Psoas muscle (tissue), 8 donors: ENCODE data around the gene SYNDIG1. TPM values are rescaled to one million over a fixed set of nuclear protein-coding genes. Genes with fewer than 3 reads are reported as not detected.

ENCODE experiments used
- ATAC-seq, 4 donors: fragments of 200-7000 bp; cut with Tn5 transposase; one replicate each; pipeline ENCODE4 v1.9.1; 2020; ENCODE audit warnings: moderate library complexity in 3 of 4, mild to moderate bottlenecking in 2 of 4
- DNase-seq, 2 donors: peaks; one replicate each; pipeline ENCODE4 v3.0.0-alpha.2; 2020
- H3K27ac ChIP-seq: fragments of 200-600 bp; one replicate; pipeline ENCODE4 v1.8.0; 2022
- H3K27me3 ChIP-seq, 3 donors: fragments of 200-600 bp in 1 of 3; one replicate each; pipeline versions ENCODE4 v1.6.1 to v1.8.0; 2013 to 2022; ENCODE audit warnings: low read length in 2 of 3, mild to moderate bottlenecking in 2 of 3, moderate library complexity in 1 of 3; ENCODE audit not compliant: insufficient read depth in 3 of 3
- H3K36me3 ChIP-seq, 2 donors: fragments of 200-600 bp in 1 of 2; one replicate each; pipeline versions ENCODE4 v1.6.1 to v1.8.0; 2013 to 2022; ENCODE audit warnings: low read depth in 1 of 2, mild to moderate bottlenecking in 1 of 2, moderate library complexity in 1 of 2; ENCODE audit not compliant: insufficient read depth in 1 of 2
- H3K4me1 ChIP-seq: fragments of 200-600 bp; one replicate; pipeline ENCODE4 v1.8.0; 2022
- H3K4me3 ChIP-seq: fragments of 200-600 bp; one replicate; pipeline ENCODE4 v1.8.0; 2022; ENCODE audit warnings: mild to moderate bottlenecking
- H3K9me3 ChIP-seq: fragments of 200-600 bp; one replicate; pipeline ENCODE4 v1.8.0; 2022
- WGBS, 3 donors: extraction: QIAGEN DNeasy Blood & Tissue Kit; methylation state at CpG; one replicate each; pipeline versions ENCODE4 v1.1.6 to v1.1.7; 2013; 5-methylcytosine and 5-hydroxymethylcytosine counted together
- intact Hi-C, 2 donors: fragments of 100-400 bp; cut with DNase I; formaldehyde crosslinking; loops; one replicate each; pipeline versions ENCODE4 v1.11.0 to v1.14.2; 2022
- polyA plus RNA-seq, 3 donors: library from polyadenylated mRNA; stranded (reverse); fragments of 200-250 nt; gene quantifications; one replicate each; pipeline ENCODE4 v1.2.3, GENCODE V29; 2013
- total RNA-seq, 4 donors: library from RNA; stranded (reverse); fragmentation: NEBNext Ultra II Directional in 2 of 4; extraction: Animal tissue kit (Norgen Biotek cat#: 25700) in 2 of 4; gene quantifications; one replicate each; pipeline versions ENCODE4 v1.2.1 to v1.2.4, GENCODE V29; 2021 to 2023
- TF ChIP-seq, protein P1 (sequence below): fragments of 200-600 bp; IDR thresholded peaks from one replicate; pipeline ENCODE4 v1.8.0; 2022; ENCODE audit warnings: antibody characterized with exemption
- donor health status: healthy with polysubstance abuse.
- donor health status: DM: no; HTN: no; CAD: no; lungs with moderate emphysema.
- donor health status: Bipolar disorder and iron deficiency.
- donor health status: healthy.
- donor health status: DM: yes; HTN: yes; CAD: no.
- donor health status: DM: no; HTN: no; CAD: no.
- donor health status: DM: no; HTN: no; CAD: no.
- donor health status: DM: yes; HTN: yes; CAD: no.

The SYNDIG1 gene
- total and polyA plus RNA-seq, 7 donors = 0.03 to 0.10 TPM; not detected in 5

DNA sequence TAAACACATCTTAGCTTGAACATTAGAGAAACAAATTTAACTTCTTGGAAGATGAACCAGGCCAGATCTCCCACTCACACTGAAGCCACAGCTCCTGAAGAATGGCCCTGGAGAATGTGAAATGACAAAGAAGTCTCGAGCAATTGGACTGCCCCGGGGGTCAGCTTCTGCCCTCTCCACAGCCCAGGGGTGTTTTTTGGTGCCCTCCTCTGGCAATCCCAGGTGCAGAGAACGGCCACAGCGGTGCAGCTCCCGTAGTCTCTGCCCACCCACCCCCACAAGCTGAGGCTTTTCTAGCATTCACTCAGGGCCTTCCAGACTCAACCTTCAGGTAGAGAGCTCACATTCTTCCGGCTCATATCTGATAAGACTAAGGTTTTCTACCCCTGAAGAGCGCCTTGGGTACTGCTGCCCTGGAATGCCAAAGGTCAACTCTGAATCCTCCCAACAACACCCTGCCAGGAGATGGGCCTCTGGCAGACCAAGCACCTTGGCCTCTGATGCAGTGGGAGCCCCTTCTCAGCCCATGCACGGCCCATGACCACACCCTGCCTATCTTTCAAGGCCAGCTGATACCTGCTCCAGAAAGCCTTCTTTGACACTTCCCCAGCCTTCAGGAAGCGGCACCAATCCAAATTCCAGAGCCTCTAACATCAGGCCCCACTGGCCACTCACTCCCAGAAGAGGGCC is 208.3 kb downstream of the SYNDIG1 start:
- H3K9me3 ChIP-seq = no peaks in the 10 kb centered on the region
- no peak for DNase-seq
- H3K27me3 ChIP-seq = no peaks in the 10 kb centered on the region
- TF ChIP-seq, protein P1, sequence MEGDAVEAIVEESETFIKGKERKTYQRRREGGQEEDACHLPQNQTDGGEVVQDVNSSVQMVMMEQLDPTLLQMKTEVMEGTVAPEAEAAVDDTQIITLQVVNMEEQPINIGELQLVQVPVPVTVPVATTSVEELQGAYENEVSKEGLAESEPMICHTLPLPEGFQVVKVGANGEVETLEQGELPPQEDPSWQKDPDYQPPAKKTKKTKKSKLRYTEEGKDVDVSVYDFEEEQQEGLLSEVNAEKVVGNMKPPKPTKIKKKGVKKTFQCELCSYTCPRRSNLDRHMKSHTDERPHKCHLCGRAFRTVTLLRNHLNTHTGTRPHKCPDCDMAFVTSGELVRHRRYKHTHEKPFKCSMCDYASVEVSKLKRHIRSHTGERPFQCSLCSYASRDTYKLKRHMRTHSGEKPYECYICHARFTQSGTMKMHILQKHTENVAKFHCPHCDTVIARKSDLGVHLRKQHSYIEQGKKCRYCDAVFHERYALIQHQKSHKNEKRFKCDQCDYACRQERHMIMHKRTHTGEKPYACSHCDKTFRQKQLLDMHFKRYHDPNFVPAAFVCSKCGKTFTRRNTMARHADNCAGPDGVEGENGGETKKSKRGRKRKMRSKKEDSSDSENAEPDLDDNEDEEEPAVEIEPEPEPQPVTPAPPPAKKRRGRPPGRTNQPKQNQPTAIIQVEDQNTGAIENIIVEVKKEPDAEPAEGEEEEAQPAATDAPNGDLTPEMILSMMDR = no peak
- H3K27ac ChIP-seq = no peak overlapping the region
- WGBS, 3 donors = 79 to 84% (median 81%) methylated on average over 9 of the region's 9 CpGs
- H3K4me3 ChIP-seq = no peak overlapping the region
- intact Hi-C loops = no loop called here
- no peaks in the 10 kb centered on the region for H3K36me3 ChIP-seq
- ATAC-seq = no peak
- H3K4me1 ChIP-seq = no peaks in the 10 kb centered on the region

DNA sequence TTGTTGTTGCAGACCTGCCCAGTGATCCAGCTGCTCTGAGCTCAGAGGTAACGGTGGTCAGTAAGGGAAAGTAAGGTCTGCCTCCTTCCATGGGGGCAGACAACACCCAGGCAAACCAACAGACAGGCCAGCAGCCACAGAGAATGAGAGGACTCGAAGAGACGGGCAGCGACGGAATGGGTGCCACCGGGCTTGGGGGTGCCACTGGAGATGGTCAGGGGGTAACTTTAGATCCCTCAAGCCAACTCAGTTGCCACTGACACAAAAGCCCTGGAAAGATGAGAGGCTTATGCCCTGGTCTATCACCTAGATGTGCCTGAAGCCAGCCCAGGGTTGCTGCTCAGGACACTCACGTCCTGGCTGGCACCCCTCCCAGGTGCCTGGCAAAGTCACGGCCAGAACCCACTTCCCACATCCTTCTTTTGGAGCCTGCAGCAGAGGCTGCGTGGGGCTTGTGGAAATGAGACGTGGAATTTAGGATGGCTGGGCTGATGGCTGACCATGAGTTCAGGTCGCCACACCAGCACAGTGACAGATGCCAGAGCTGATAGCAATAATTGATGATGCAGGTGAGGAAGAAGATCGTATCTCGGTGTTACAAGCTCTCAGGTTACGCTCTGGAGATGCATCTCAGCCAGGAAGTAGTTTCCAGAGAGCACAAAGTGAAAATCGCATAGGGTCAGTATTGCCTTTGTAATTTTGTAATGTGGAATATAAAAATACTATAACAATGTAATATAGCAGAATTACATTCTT is 209.1 kb downstream of the SYNDIG1 start:
- TF ChIP-seq, protein P1 = no peak
- Histone ChIP-seq H3K4me1 (no peaks in the 10 kb centered on the region), H3K27ac (no peak overlapping the region), H3K27me3 (peaks cover 0 to 2% (median 0%) of the 10 kb centered on the region in 3 donors), H3K36me3 (no peaks in the 10 kb centered on the region), H3K9me3 (no peaks in the 10 kb centered on the region), H3K4me3 (no peak overlapping the region)
- WGBS, 3 donors = 76 to 79% (median 78%) methylated on average over 15 of the region's 15 CpGs
- DNase-seq (no peak), ATAC-seq (no peak)
- intact Hi-C loops = no loop called here

DNA sequence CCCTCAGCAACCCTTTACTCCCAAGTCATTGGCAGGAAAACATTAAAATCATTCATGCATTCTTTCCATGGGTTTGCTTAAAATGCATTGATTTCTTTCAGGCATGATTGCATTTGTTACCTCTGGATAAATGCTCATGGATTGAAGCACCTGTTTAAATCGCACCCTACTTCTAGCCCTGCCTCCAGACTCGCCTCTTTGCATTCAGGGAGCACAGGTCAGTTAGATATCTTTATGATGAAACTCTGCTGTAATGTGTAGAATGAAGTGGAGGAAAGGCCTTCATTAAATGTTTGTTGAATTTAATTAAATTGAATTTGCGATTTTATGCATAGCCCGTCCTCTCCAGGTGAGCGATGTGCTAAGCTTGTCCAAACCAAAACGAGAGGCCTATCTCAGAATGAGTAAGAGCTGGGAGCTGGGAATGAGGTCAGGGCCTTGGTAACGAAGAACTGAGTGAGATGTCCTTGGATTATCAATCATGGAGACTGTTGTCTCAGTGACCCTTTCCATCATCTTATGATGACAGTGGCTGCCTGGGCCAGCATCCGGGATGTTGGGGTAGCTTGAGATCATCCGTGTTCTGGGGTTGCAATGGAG is 210.1 kb downstream of the SYNDIG1 start:
- H3K4me3 ChIP-seq = no peak overlapping the region
- no peak overlapping the region for H3K27ac ChIP-seq
- DNase-seq = no peak
- peaks cover 0 to 2% (median 0%) of the 10 kb centered on the region in 3 donors for H3K27me3 ChIP-seq
- no peaks in the 10 kb centered on the region for H3K36me3 ChIP-seq
- ATAC-seq = no peak
- TF ChIP-seq, protein P1 = no peak
- no peaks in the 10 kb centered on the region for H3K9me3 ChIP-seq
- intact Hi-C loops = loop anchor here in 1 of 2 donors (10.0 kb wide), 1 partner anchor 65 kb away; no protein-coding TSS in a partner anchor
- no peaks in the 10 kb centered on the region for H3K4me1 ChIP-seq
- 82 to 92% (median 87%) methylated on average over 9 of the region's 9 CpGs for WGBS, 3 donors

DNA sequence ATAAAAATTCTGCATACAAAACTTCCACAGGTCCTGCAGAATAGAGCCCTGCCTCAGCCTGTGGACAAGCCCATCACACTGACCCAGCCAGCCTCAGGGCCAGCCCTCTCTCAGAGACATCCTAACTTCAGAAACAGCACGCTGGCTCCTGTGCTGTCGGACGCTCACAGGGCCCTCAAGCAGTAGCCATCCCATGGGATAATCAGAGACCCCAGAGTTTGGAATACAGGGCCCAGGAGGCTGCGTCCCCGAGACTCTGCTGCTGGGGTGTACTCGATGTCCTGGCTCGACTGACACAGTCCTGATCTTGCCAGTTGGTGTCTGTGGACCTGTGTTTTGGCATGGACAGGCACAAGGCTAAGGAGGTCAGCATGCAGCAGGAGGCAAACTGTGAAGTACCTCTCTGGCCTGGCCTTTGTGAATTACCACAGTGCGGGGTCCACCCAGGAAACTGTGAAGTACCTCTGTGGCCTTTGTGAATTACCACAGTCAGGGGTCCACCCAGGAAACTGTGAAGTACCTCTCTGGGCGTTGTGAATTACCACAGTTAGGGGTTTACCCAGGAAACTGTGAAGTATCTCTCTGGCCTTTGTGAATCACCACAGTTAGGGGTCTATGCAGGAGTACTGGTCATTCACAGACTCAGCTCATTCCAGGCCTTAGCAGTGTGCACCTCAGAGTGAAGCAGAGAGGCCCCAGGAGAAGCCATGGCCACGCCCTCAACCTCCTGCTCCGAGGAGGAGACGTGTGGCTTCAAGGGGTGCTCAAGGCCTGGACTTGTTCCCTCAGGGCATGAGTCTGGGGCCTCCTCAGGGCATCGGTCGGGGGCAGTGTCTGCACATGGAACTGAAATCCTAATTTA is 212.4 kb downstream of the SYNDIG1 start:
- no peaks in the 10 kb centered on the region for H3K36me3 ChIP-seq
- H3K27me3 ChIP-seq = peaks cover 0 to 2% (median 0%) of the 10 kb centered on the region in 3 donors
- TF ChIP-seq, protein P1 = no peak
- no peaks in the 10 kb centered on the region for H3K9me3 ChIP-seq
- DNase-seq (no peak), ATAC-seq (no peak)
- H3K4me3 ChIP-seq = no peak overlapping the region
- intact Hi-C loops = loop anchor here in 1 of 2 donors (10.0 kb wide), 1 partner anchor 63 kb away; no protein-coding TSS in a partner anchor
- no peaks in the 10 kb centered on the region for H3K4me1 ChIP-seq
- H3K27ac ChIP-seq = no peak overlapping the region
- WGBS, 3 donors = 85 to 89% (median 86%) methylated on average over 14 of the region's 14 CpGs
